H9 (cell line): ENCODE data around the gene SEL1L2. TPM values are rescaled to one million over a fixed set of nuclear protein-coding genes. Genes with fewer than 3 reads are reported as not detected.

Source experiments
- DNase-seq: peaks from one replicate; pipeline ENCODE4 v3.0.0-alpha.2; 2017
- H2AFZ ChIP-seq: one replicate; pipeline ENCODE4 v1.6.1; 2013; ENCODE audit warnings: mild to moderate bottlenecking, low read length, control low read depth, moderate library complexity
- H2AK5ac ChIP-seq: 2 replicates; pipeline ENCODE4 v1.6.1; 2013; ENCODE audit warnings: low read length, control low read depth, mixed read lengths; ENCODE audit not compliant: insufficient read length
- H2BK120ac ChIP-seq: one replicate; pipeline ENCODE4 v1.6.1; 2013; ENCODE audit warnings: low read depth, mild to moderate bottlenecking, low read length, control low read depth, inconsistent platforms; ENCODE audit not compliant: poor library complexity, severe bottlenecking
- H2BK12ac ChIP-seq: 2 replicates; pipeline ENCODE4 v1.6.1; 2013; ENCODE audit warnings: low read length, control low read depth, mixed read lengths, low read depth; ENCODE audit not compliant: insufficient read length
- H2BK15ac ChIP-seq: 2 replicates; pipeline ENCODE4 v1.6.1; 2013; ENCODE audit warnings: low read depth, low read length, control low read depth
- H2BK20ac ChIP-seq: one replicate; pipeline ENCODE4 v1.6.1; 2013; ENCODE audit warnings: low read depth, mild to moderate bottlenecking, low read length, control low read depth, inconsistent platforms; ENCODE audit not compliant: poor library complexity, severe bottlenecking
- H2BK5ac ChIP-seq: 2 replicates; pipeline ENCODE4 v1.6.1; 2013; ENCODE audit warnings: low read length, control low read depth, mixed read lengths; ENCODE audit not compliant: insufficient read length
- H3K14ac ChIP-seq: 2 replicates; pipeline ENCODE4 v1.6.1; 2013; ENCODE audit warnings: low read length, control low read depth; ENCODE audit not compliant: insufficient read depth
- H3K18ac ChIP-seq: 2 replicates; pipeline ENCODE4 v1.6.1; 2013; ENCODE audit warnings: low read depth, mild to moderate bottlenecking, mixed read lengths, low read length, control low read depth; ENCODE audit not compliant: insufficient read length
- H3K23ac ChIP-seq: 2 replicates; pipeline ENCODE4 v1.6.1; 2013; ENCODE audit warnings: low read length, control low read depth, mixed read lengths, low read depth; ENCODE audit not compliant: insufficient read length
- H3K23me2 ChIP-seq: 2 replicates; pipeline ENCODE4 v1.6.1; 2013; ENCODE audit warnings: low read depth, mild to moderate bottlenecking, mixed read lengths, low read length, control low read depth; ENCODE audit not compliant: insufficient read length, poor library complexity, severe bottlenecking
- H3K27ac ChIP-seq: 2 replicates; pipeline ENCODE4 v1.5.1; 2013; ENCODE audit warnings: low read length, control low read depth, mixed read lengths, low read depth; ENCODE audit not compliant: insufficient read length
- H3K27me3 ChIP-seq: 2 replicates; pipeline ENCODE4 v1.6.1; 2013; ENCODE audit warnings: low read length, control low read depth, inconsistent platforms; ENCODE audit not compliant: insufficient read depth
- H3K4ac ChIP-seq: 2 replicates; pipeline ENCODE4 v1.6.1; 2013; ENCODE audit warnings: low read depth, mild to moderate bottlenecking, control low read depth, inconsistent platforms, low read length, moderate library complexity
- H3K4me1 ChIP-seq: 2 replicates; pipeline ENCODE4 v1.6.1; 2013; ENCODE audit warnings: low read length, control low read depth, inconsistent platforms; ENCODE audit not compliant: insufficient read depth
- H3K4me2 ChIP-seq: 2 replicates; pipeline ENCODE4 v1.6.1; 2013; ENCODE audit warnings: low read length, control low read depth, mixed read lengths; ENCODE audit not compliant: insufficient read length, insufficient read depth
- H3K56ac ChIP-seq: 2 replicates; pipeline ENCODE4 v1.6.1; 2013; ENCODE audit warnings: low read depth, mild to moderate bottlenecking, mixed read lengths, low read length, control low read depth; ENCODE audit not compliant: insufficient read length
- H3K79me1 ChIP-seq: 2 replicates; pipeline ENCODE4 v1.6.1; 2013; ENCODE audit warnings: low read depth, mild to moderate bottlenecking, moderate library complexity, low read length, control low read depth, inconsistent platforms; ENCODE audit not compliant: insufficient read depth, poor library complexity, severe bottlenecking
- H3K79me2 ChIP-seq: 2 replicates; pipeline ENCODE4 v1.6.1; 2013; ENCODE audit warnings: low read length, control low read depth, inconsistent platforms; ENCODE audit not compliant: insufficient read depth
- H3K9ac ChIP-seq: 2 replicates; pipeline ENCODE4 v1.6.1; 2013; ENCODE audit warnings: low read length, control low read depth, mixed read lengths; ENCODE audit not compliant: insufficient read length; ENCODE audit errors: extremely low read depth
- H3K9me3 ChIP-seq: one replicate; pipeline ENCODE4 v1.6.1; 2013; ENCODE audit warnings: low read depth, low read length, inconsistent platforms; ENCODE audit not compliant: control insufficient read depth
- H3T11ph ChIP-seq: one replicate; pipeline ENCODE4 v1.6.1; 2013; ENCODE audit warnings: mild to moderate bottlenecking, low read length, control low read depth, inconsistent platforms
- H4K20me1 ChIP-seq: one replicate; pipeline ENCODE4 v1.6.1; 2013; ENCODE audit not compliant: control insufficient read depth, insufficient read length, insufficient read depth
- H4K5ac ChIP-seq: 2 replicates; pipeline ENCODE4 v1.6.1; 2013; ENCODE audit warnings: low read depth, mild to moderate bottlenecking, mixed read lengths, low read length, control low read depth; ENCODE audit not compliant: insufficient read length
- H4K8ac ChIP-seq: replicated peaks from 2 replicates; pipeline ENCODE4 v1.6.1; 2013; ENCODE audit warnings: low read length, control low read depth, mixed read lengths, low read depth; ENCODE audit not compliant: insufficient read length
- H4K91ac ChIP-seq: 2 replicates; pipeline ENCODE4 v1.6.1; 2013; ENCODE audit warnings: low read depth, mild to moderate bottlenecking, moderate library complexity, mixed read lengths, low read length, control low read depth; ENCODE audit not compliant: insufficient read length
- H3K27ac Mint-ChIP-seq, 3 experiments: 2 replicates in 2 of 3; 3 replicates in 1 of 3; pipeline ENCODE4 v1.8.0; 2020 to 2021; ENCODE audit warnings: mixed read lengths in 3 of 3, mild to moderate bottlenecking in 1 of 3, moderate library complexity in 1 of 3
- H3K27me3 Mint-ChIP-seq: 2 replicates; pipeline ENCODE4 v1.8.0; 2021; ENCODE audit warnings: low read depth, mild to moderate bottlenecking, moderate library complexity, mixed read lengths
- H3K36me3 Mint-ChIP-seq, 3 experiments: 2 replicates in 2 of 3; 3 replicates in 1 of 3; pipeline ENCODE4 v1.8.0; 2020 to 2021; ENCODE audit warnings: low read depth in 3 of 3, mixed read lengths in 3 of 3; ENCODE audit not compliant: insufficient read depth in 1 of 3
- H3K4me1 Mint-ChIP-seq, 2 experiments: 2 replicates each; pipeline ENCODE4 v1.8.0; 2020; ENCODE audit warnings: mixed read lengths in 2 of 2
- H3K4me3 Mint-ChIP-seq, 2 experiments: 2 replicates in 1 of 2; 3 replicates in 1 of 2; pipeline ENCODE4 v1.8.0; 2020 to 2021; ENCODE audit warnings: mild to moderate bottlenecking in 2 of 2, mixed read lengths in 2 of 2, moderate library complexity in 1 of 2
- H3K9me3 Mint-ChIP-seq, 2 experiments: 2 replicates in 1 of 2; 3 replicates in 1 of 2; pipeline ENCODE4 v1.8.0; 2020; ENCODE audit warnings: mild to moderate bottlenecking in 2 of 2, mixed read lengths in 2 of 2, moderate library complexity in 1 of 2
- CTCF ChIP-seq: fragments of 200-600 bp; sonication (generic); conservative IDR thresholded peaks from 3 replicates; pipeline ENCODE4 v1.8.0; 2021; ENCODE audit warnings: antibody characterized with exemption, mild to moderate bottlenecking
- whole genome bisulfite sequencing: extraction: QIAGEN DNeasy Blood & Tissue Kit; methylation state at CpG from one replicate; pipeline ENCODE4 v1.1.7; 2013; ENCODE audit warnings: missing lambda C conversion rate, low lambda C conversion rate, mixed read lengths; ENCODE audit not compliant: insufficient read length; ENCODE audit errors: extremely low coverage; 5-methylcytosine and 5-hydroxymethylcytosine counted together
- total RNA-seq: library from RNA; stranded (reverse); gene quantifications from 2 replicates; pipeline ENCODE4 v1.2.1, GENCODE V29; 2021

The SEL1L2 gene
- total RNA-seq, 1 experiment from 2014 or later = not detected

- Histone ChIP-seq H3K56ac (no peak overlapping the region), H2AK5ac (no peak overlapping the region), H2BK20ac (no peak overlapping the region), H3K4me1 (no peaks in the 10 kb centered on the region), H2BK15ac (no peak overlapping the region), H3K27me3 (no peaks in the 10 kb centered on the region), H3K79me2 (no peaks in the 10 kb centered on the region), H3K9ac (no peak overlapping the region), H2BK5ac (no peak overlapping the region), H2BK120ac (no peak overlapping the region), H3K9me3 (no peaks in the 10 kb centered on the region), H3K23me2 (no peaks in the 10 kb centered on the region), H3K4me2 (no peak overlapping the region), H3K23ac (no peak overlapping the region), H2AFZ (no peak overlapping the region), H3K14ac (no peak overlapping the region), H3T11ph (no peak overlapping the region), H3K18ac (no peak overlapping the region), H2BK12ac (no peak overlapping the region), H4K5ac (no peak overlapping the region), H3K79me1 (no peaks in the 10 kb centered on the region), H3K4ac (no peak overlapping the region), H4K20me1 (no peaks in the 10 kb centered on the region), H3K27ac (no peak overlapping the region), H4K91ac (no peak overlapping the region), H4K8ac (no peak overlapping the region)
- Mint-ChIP-seq H3K9me3 (peaks cover 6 to 11% of the 10 kb centered on the region in 2 experiments), H3K4me1 (peaks cover 2% of the 10 kb centered on the region in 2 experiments; a peak in 2 of 4 replicates), H3K27ac (no peak overlapping the region), H3K27me3 (no peaks in the 10 kb centered on the region), H3K4me3 (no peak overlapping the region), H3K36me3 (peaks cover 7 to 12% (median 7%) of the 10 kb centered on the region in 3 experiments; a peak in 6 of 7 replicates)
- WGBS = no CpG with 5 or more reads among the region's 3 CpGs
- no peak for TF ChIP-seq CTCF
- DNase-seq = no peak
Measured at GRCh38 chr20:14012671-14013070, 22.3 kb upstream of the SEL1L2 start.
